Spleen (tissue), 7 donors: ENCODE results near the gene CHST8.

Experiments used
- POLR2AphosphoS5 ChIP-seq, 3 donors: sonication (generic); formaldehyde crosslinking; IDR thresholded peaks; one replicate each; pipeline ENCODE4 v1.5.1; 2017; ENCODE audit warnings: antibody characterized with exemption in 3 of 3
- TF ChIP-seq, protein P1 (sequence below), 11 experiments: fragments of 200-600 bp in 7 of 11; fragments of 450-650 bp in 4 of 11; sonication (generic) in 4 of 11; IDR thresholded peaks in 8 of 11; conservative IDR thresholded peaks in 3 of 11; 1 replicate in 7 of 11; 2 replicates in 4 of 11; pipeline versions ENCODE4 v1.4.0 to v1.8.0; 2016 to 2021; ENCODE audit warnings: antibody characterized with exemption in 11 of 11, inconsistent platforms in 4 of 11, mild to moderate bottlenecking in 1 of 11
- donor health status: DM: no; HTN: no; CAD: no; lungs with moderate emphysema.
- donor health status: DM: no; HTN: no; CAD: no.
- donor health status: DM: no; HTN: no; CAD: no.

GRCh38 chr19:33602576-33603204 is 19.1 kb upstream of the CHST8 start:
- TF ChIP-seq, protein P1, sequence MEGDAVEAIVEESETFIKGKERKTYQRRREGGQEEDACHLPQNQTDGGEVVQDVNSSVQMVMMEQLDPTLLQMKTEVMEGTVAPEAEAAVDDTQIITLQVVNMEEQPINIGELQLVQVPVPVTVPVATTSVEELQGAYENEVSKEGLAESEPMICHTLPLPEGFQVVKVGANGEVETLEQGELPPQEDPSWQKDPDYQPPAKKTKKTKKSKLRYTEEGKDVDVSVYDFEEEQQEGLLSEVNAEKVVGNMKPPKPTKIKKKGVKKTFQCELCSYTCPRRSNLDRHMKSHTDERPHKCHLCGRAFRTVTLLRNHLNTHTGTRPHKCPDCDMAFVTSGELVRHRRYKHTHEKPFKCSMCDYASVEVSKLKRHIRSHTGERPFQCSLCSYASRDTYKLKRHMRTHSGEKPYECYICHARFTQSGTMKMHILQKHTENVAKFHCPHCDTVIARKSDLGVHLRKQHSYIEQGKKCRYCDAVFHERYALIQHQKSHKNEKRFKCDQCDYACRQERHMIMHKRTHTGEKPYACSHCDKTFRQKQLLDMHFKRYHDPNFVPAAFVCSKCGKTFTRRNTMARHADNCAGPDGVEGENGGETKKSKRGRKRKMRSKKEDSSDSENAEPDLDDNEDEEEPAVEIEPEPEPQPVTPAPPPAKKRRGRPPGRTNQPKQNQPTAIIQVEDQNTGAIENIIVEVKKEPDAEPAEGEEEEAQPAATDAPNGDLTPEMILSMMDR (IDR thresholded peaks at IDR 0.05 in 8 of 11, conservative IDR thresholded peaks at IDR 0.05 in 3 of 11): no peak
- no peak for TF ChIP-seq POLR2AphosphoS5 (IDR thresholded peaks at IDR 0.05)
